IMR-90 (cell line): Measurements from ENCODE around the gene DNAJB4.

Source experiments
- MAZ ChIP-seq: IDR thresholded peaks from 2 replicates; pipeline ENCODE4 v1.6.1; 2012; ENCODE audit warnings: low read depth, mild to moderate bottlenecking, low read length, improper control_type of control experiment, moderate library complexity, borderline replicate concordance
- POLR2A ChIP-seq: IDR thresholded peaks from 2 replicates; pipeline ENCODE4 v1.6.1; 2012; ENCODE audit warnings: mild to moderate bottlenecking, low read depth, low read length
- RAD21 ChIP-seq: IDR thresholded peaks from 2 replicates; pipeline ENCODE4 v1.6.1; 2012; ENCODE audit warnings: low read length, improper control_type of control experiment
- RCOR1 ChIP-seq: IDR thresholded peaks from 2 replicates; pipeline ENCODE4 v1.6.1; 2012; ENCODE audit warnings: mild to moderate bottlenecking, low read length, improper control_type of control experiment; ENCODE audit not compliant: insufficient replicate concordance
- RFX5 ChIP-seq: IDR thresholded peaks from 2 replicates; pipeline ENCODE4 v1.8.0; 2012; ENCODE audit warnings: low read depth, mild to moderate bottlenecking, low read length, moderate library complexity
- SMC3 ChIP-seq: fragments of 150-350 bp; IDR thresholded peaks from 2 replicates; pipeline ENCODE4 v1.6.1; 2016; ENCODE audit warnings: low read depth, mild to moderate bottlenecking, antibody characterized with exemption, low read length, moderate library complexity
- TF ChIP-seq, protein P1 (sequence below): conservative IDR thresholded peaks from 2 replicates; pipeline ENCODE4 v1.5.1; 2012; ENCODE audit warnings: mild to moderate bottlenecking, low read depth, low read length, improper control_type of control experiment

DNA sequence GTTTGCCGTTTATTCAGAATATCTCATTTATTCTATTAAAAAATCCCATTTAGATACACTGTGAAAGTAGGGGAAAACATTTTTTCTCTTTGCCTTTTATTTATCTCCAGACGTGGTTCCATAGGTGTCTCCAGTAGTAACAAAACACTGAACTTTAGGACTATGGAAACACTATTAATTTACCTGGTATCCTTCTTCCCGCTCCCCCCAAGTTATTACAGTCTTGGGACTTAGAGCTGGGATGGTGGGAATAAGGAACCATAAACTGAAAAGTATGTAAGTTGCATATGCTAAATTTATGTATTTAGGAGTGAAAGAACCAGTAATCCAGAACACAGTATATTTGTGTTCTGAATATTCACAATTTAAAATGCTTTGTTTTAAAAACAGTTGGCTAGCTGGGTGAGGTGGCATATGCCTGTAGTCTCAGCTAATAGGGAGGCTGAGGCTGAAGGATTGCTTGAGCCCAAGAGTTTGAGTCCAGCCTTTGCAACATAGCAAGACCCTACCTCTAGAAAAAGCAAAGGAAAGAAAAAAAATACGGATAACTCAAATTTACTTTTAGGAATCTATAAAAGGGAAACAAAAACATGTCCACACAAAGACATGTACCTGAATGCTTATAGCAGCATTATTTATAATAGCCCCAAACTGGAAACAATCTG lies 3.1 kb downstream of the DNAJB4 start:
- TF ChIP-seq, protein P1, sequence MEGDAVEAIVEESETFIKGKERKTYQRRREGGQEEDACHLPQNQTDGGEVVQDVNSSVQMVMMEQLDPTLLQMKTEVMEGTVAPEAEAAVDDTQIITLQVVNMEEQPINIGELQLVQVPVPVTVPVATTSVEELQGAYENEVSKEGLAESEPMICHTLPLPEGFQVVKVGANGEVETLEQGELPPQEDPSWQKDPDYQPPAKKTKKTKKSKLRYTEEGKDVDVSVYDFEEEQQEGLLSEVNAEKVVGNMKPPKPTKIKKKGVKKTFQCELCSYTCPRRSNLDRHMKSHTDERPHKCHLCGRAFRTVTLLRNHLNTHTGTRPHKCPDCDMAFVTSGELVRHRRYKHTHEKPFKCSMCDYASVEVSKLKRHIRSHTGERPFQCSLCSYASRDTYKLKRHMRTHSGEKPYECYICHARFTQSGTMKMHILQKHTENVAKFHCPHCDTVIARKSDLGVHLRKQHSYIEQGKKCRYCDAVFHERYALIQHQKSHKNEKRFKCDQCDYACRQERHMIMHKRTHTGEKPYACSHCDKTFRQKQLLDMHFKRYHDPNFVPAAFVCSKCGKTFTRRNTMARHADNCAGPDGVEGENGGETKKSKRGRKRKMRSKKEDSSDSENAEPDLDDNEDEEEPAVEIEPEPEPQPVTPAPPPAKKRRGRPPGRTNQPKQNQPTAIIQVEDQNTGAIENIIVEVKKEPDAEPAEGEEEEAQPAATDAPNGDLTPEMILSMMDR: no peak
- TF ChIP-seq POLR2A (no peak), RFX5 (no peak), RAD21 (no peak), MAZ (no peak), SMC3 (no peak), RCOR1 (no peak)
